ENCODE results near the gene GNG4.

Gene GNG4

DNA sequence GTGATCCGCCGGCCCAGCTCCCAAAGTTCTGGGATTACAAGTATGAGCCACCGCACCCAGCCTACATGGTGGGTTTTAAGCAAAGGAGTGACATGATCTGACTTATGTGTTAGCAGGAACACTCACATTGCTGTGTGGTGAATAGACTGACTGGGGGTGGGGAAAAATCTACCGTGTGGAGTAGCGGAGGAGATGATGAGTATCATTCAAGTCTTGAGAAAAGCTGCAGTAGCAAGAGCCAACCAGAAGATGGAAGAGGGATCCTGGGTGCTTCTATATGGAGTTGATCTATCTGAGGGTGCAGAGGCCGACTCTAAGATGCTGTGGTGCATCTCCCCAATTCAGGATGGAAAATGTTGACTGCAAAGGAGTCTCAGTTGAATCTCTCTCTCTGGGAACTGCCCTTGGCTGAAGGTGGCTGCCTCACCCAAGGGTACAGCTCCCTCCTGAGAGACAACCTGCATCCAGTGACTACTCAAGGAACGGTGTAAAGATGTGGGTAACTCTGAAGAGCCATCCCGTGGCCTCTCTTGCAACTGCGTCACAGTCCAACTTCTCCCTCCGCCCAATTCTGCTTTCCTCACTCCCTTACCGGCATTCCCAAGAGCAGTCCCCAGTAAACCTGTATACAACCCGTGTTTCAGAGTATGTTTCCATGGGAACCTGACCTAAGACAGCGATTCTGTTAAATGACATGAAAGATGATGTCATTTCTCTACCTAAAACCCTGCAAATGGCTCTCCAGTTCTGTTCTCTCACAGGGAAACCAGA lies 137.9 kb downstream of the GNG4 start:
- no peak overlapping the region for H3K4me2 ChIP-seq (ENCODE audit: low read length)
- H3K4me3 ChIP-seq (ENCODE audit: low read length): no peak overlapping the region
- H3K27ac ChIP-seq (ENCODE audit: low read length): no peak overlapping the region
- no peaks in the 10 kb centered on the region for H3K9me3 ChIP-seq (ENCODE audit: insufficient read depth, low read length)
- H3K36me3 ChIP-seq (replicated peaks; ENCODE audit: low read depth, low read length): no peaks in the 10 kb centered on the region
- peaks cover 10% of the 10 kb centered on the region for H3K4me1 ChIP-seq (ENCODE audit: low read length)
- H3K9ac ChIP-seq (ENCODE audit: low read length): no peak overlapping the region
- H3K79me2 ChIP-seq (ENCODE audit: low read length): no peaks in the 10 kb centered on the region
- no peaks in the 10 kb centered on the region for H3K27me3 ChIP-seq (ENCODE audit: low read depth, low read length)
- no peaks in the 10 kb centered on the region for H4K20me1 ChIP-seq (ENCODE audit: insufficient read depth, low read length)
- H2AFZ ChIP-seq (ENCODE audit: low read depth, low read length): no peak overlapping the region
- TF ChIP-seq, protein P1, sequence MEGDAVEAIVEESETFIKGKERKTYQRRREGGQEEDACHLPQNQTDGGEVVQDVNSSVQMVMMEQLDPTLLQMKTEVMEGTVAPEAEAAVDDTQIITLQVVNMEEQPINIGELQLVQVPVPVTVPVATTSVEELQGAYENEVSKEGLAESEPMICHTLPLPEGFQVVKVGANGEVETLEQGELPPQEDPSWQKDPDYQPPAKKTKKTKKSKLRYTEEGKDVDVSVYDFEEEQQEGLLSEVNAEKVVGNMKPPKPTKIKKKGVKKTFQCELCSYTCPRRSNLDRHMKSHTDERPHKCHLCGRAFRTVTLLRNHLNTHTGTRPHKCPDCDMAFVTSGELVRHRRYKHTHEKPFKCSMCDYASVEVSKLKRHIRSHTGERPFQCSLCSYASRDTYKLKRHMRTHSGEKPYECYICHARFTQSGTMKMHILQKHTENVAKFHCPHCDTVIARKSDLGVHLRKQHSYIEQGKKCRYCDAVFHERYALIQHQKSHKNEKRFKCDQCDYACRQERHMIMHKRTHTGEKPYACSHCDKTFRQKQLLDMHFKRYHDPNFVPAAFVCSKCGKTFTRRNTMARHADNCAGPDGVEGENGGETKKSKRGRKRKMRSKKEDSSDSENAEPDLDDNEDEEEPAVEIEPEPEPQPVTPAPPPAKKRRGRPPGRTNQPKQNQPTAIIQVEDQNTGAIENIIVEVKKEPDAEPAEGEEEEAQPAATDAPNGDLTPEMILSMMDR (IDR thresholded peaks at IDR 0.05; ENCODE audit: low read depth, low read length): no peak
- no peak for TF ChIP-seq EZH2phosphoT487 (IDR thresholded peaks at IDR 0.05; ENCODE audit: low read depth)

- Histone ChIP-seq H3K79me2 (ENCODE audit: low read length) (no peaks in the 10 kb centered on the region; the same call in 1 of the 2 replicates), H3K9ac (ENCODE audit: low read length) (no peak overlapping the region), H2AFZ (ENCODE audit: low read depth, low read length) (no peak overlapping the region), H3K27ac (ENCODE audit: low read length) (no peak overlapping the region), H3K4me3 (ENCODE audit: low read length) (no peak overlapping the region), H3K27me3 (ENCODE audit: low read depth, low read length) (no peaks in the 10 kb centered on the region), H3K9me3 (ENCODE audit: insufficient read depth, low read length) (no peaks in the 10 kb centered on the region), H3K36me3 (replicated peaks; ENCODE audit: low read depth, low read length) (no peaks in the 10 kb centered on the region), H3K4me2 (ENCODE audit: low read length) (no peak overlapping the region), H4K20me1 (ENCODE audit: insufficient read depth, low read length) (no peaks in the 10 kb centered on the region), H3K4me1 (ENCODE audit: low read length) (peaks cover 5% of the 10 kb centered on the region)
- TF ChIP-seq, protein P1 (IDR thresholded peaks at IDR 0.05; ENCODE audit: low read depth, low read length): no peak
- TF ChIP-seq EZH2phosphoT487 (IDR thresholded peaks at IDR 0.05; ENCODE audit: low read depth): no peak
Observed at GRCh38 chr1:235510823-235511222, 138.8 kb downstream of the GNG4 start.

GRCh38 chr1:235507623-235508022 lies 142.0 kb downstream of the GNG4 start:
- Histone ChIP-seq H3K4me2 (ENCODE audit: low read length) (no peak overlapping the region), H3K4me1 (ENCODE audit: low read length) (peaks cover 5% of the 10 kb centered on the region), H3K79me2 (ENCODE audit: low read length) (peaks cover 18% of the 10 kb centered on the region), H4K20me1 (ENCODE audit: insufficient read depth, low read length) (peaks cover 4% of the 10 kb centered on the region), H3K4me3 (ENCODE audit: low read length) (no peak overlapping the region), H3K27ac (ENCODE audit: low read length) (no peak overlapping the region), H2AFZ (ENCODE audit: low read depth, low read length) (no peak overlapping the region), H3K27me3 (ENCODE audit: low read depth, low read length) (no peaks in the 10 kb centered on the region), H3K9me3 (ENCODE audit: insufficient read depth, low read length) (no peaks in the 10 kb centered on the region), H3K9ac (ENCODE audit: low read length) (no peak overlapping the region), H3K36me3 (replicated peaks; ENCODE audit: low read depth, low read length) (no peaks in the 10 kb centered on the region)
- TF ChIP-seq EZH2phosphoT487 (IDR thresholded peaks at IDR 0.05; ENCODE audit: low read depth): no peak
- TF ChIP-seq, protein P1 (IDR thresholded peaks at IDR 0.05; ENCODE audit: low read depth, low read length): no peak

- Histone ChIP-seq H3K9ac (ENCODE audit: low read length) (peak overlapping the region; percentile 86), H3K4me1 (ENCODE audit: low read length) (peaks cover 19% of the 10 kb centered on the region), H3K36me3 (replicated peaks; ENCODE audit: low read depth, low read length) (no peaks in the 10 kb centered on the region), H3K27ac (ENCODE audit: low read length) (peak overlapping the region; percentile 84), H3K9me3 (ENCODE audit: insufficient read depth, low read length) (no peaks in the 10 kb centered on the region), H2AFZ (ENCODE audit: low read depth, low read length) (peak overlapping the region; percentile 94), H3K27me3 (ENCODE audit: low read depth, low read length) (no peaks in the 10 kb centered on the region), H3K4me2 (ENCODE audit: low read length) (peak overlapping the region; percentile 63), H3K79me2 (ENCODE audit: low read length) (peaks cover 46% of the 10 kb centered on the region), H3K4me3 (ENCODE audit: low read length) (peak overlapping the region; percentile 87), H4K20me1 (ENCODE audit: insufficient read depth, low read length) (peaks cover 12% of the 10 kb centered on the region)
- TF ChIP-seq, protein P1 (IDR thresholded peaks at IDR 0.05; ENCODE audit: low read depth, low read length): peak; percentile 81
- TF ChIP-seq EZH2phosphoT487 (IDR thresholded peaks at IDR 0.05; ENCODE audit: low read depth): no peak
Observed at GRCh38 chr1:235504494-235505222, 144.9 kb downstream of the GNG4 start.

Data from OCI-LY3 (cell line).